Measurements from ENCODE around the gene SLC8B1. TPM values are rescaled to one million over a fixed set of nuclear protein-coding genes. Genes with fewer than 3 reads are reported as not detected.

Gene SLC8B1
- total RNA-seq, 1 experiment from 2014 or later, result 5.9 TPM

- Histone ChIP-seq H3K4me3 (ENCODE audit: low read length) (no peak overlapping the region), H2AFZ (ENCODE audit: low read length) (no peak overlapping the region), H3K36me3 (ENCODE audit: insufficient read depth, low read length) (peaks cover 14% of the 10 kb centered on the region; the same call in 1 of the 2 replicates)
Observed at GRCh38 chr12:113271466-113271852, 63.5 kb downstream of the SLC8B1 start.

GRCh38 chr12:113270709-113271009 lies 64.2 kb downstream of the SLC8B1 start:
- Histone ChIP-seq H3K4me1 (ENCODE audit: low read length) (peaks cover 14% of the 10 kb centered on the region), H3K79me2 (ENCODE audit: low read length) (no peaks in the 10 kb centered on the region), H4K20me1 (ENCODE audit: insufficient read depth, low read depth, low read length) (no peaks in the 10 kb centered on the region), H3K27me3 (ENCODE audit: low read length) (no peaks in the 10 kb centered on the region), H3K36me3 (ENCODE audit: insufficient read depth, low read length) (peaks cover 14% of the 10 kb centered on the region; the same call in 1 of the 2 replicates), H3K9me3 (ENCODE audit: low read length) (no peaks in the 10 kb centered on the region), H3K9ac (ENCODE audit: low read length) (no peak overlapping the region), H3K9me2 (replicated peaks; ENCODE audit: insufficient read depth, low read length) (no peaks in the 10 kb centered on the region), H2AFZ (ENCODE audit: low read length) (no peak overlapping the region), H3K4me2 (ENCODE audit: low read depth, low read length, poor library complexity, severe bottlenecking) (no peak overlapping the region), H3K27ac (ENCODE audit: low read length) (no peak overlapping the region), H3K4me3 (ENCODE audit: low read length) (no peak overlapping the region)
- no peak for DNase-seq

More at GRCh38 chr12:113271466-113271852, 63.5 kb downstream of the SLC8B1 start:
- Histone ChIP-seq H3K4me1 (ENCODE audit: low read length) (peaks cover 14% of the 10 kb centered on the region), H3K9me3 (ENCODE audit: low read length) (no peaks in the 10 kb centered on the region), H3K9ac (ENCODE audit: low read length) (no peak overlapping the region), H3K27ac (ENCODE audit: low read length) (no peak overlapping the region; the same call in 1 of the 2 replicates), H4K20me1 (ENCODE audit: insufficient read depth, low read depth, low read length) (no peaks in the 10 kb centered on the region), H3K79me2 (ENCODE audit: low read length) (no peaks in the 10 kb centered on the region), H3K27me3 (ENCODE audit: low read length) (no peaks in the 10 kb centered on the region), H3K9me2 (replicated peaks; ENCODE audit: insufficient read depth, low read length) (no peaks in the 10 kb centered on the region), H3K4me2 (ENCODE audit: low read depth, low read length, poor library complexity, severe bottlenecking) (no peak overlapping the region)
- DNase-seq, result no peak

- DNase-seq, result no peak
- H4K20me1 ChIP-seq (ENCODE audit: insufficient read depth, low read depth, low read length), result no peaks in the 10 kb centered on the region
- H3K4me3 ChIP-seq (ENCODE audit: low read length), result no peak overlapping the region
- no peak overlapping the region for H3K27ac ChIP-seq (ENCODE audit: low read length)
- H3K4me1 ChIP-seq (ENCODE audit: low read length), result peaks cover 14% of the 10 kb centered on the region
- H3K9me3 ChIP-seq (ENCODE audit: low read length), result no peaks in the 10 kb centered on the region
- H3K36me3 ChIP-seq (ENCODE audit: insufficient read depth, low read length), result peaks cover 14% of the 10 kb centered on the region; the same call in 1 of the 2 replicates
- no peak overlapping the region for H3K4me2 ChIP-seq (ENCODE audit: low read depth, low read length, poor library complexity, severe bottlenecking)
- H3K27me3 ChIP-seq (ENCODE audit: low read length), result no peaks in the 10 kb centered on the region
- no peak overlapping the region for H3K9ac ChIP-seq (ENCODE audit: low read length)
- no peaks in the 10 kb centered on the region for H3K79me2 ChIP-seq (ENCODE audit: low read length)
- H3K9me2 ChIP-seq (replicated peaks; ENCODE audit: insufficient read depth, low read length), result no peaks in the 10 kb centered on the region
- H2AFZ ChIP-seq (ENCODE audit: low read length), result no peak overlapping the region
Observed at GRCh38 chr12:113269257-113269943, 65.5 kb downstream of the SLC8B1 start.

GRCh38 chr12:113268621-113269020 lies 66.3 kb downstream of the SLC8B1 start:
- no peaks in the 10 kb centered on the region for H3K79me2 ChIP-seq (ENCODE audit: low read length)
- H3K4me2 ChIP-seq (ENCODE audit: low read depth, low read length, poor library complexity, severe bottlenecking), result no peak overlapping the region
- no peaks in the 10 kb centered on the region for H3K9me3 ChIP-seq (ENCODE audit: low read length)
- DNase-seq, result no peak
- no peak overlapping the region for H3K27ac ChIP-seq (ENCODE audit: low read length)
- peaks cover 13% of the 10 kb centered on the region; the same call in 1 of the 2 replicates for H3K36me3 ChIP-seq (ENCODE audit: insufficient read depth, low read length)
- H3K9ac ChIP-seq (ENCODE audit: low read length), result no peak overlapping the region
- no peak overlapping the region for H2AFZ ChIP-seq (ENCODE audit: low read length)
- H3K4me1 ChIP-seq (ENCODE audit: low read length), result peaks cover 14% of the 10 kb centered on the region
- no peaks in the 10 kb centered on the region for H4K20me1 ChIP-seq (ENCODE audit: insufficient read depth, low read depth, low read length)
- no peaks in the 10 kb centered on the region for H3K9me2 ChIP-seq (replicated peaks; ENCODE audit: insufficient read depth, low read length)
- H3K4me3 ChIP-seq (ENCODE audit: low read length), result no peak overlapping the region
- no peaks in the 10 kb centered on the region for H3K27me3 ChIP-seq (ENCODE audit: low read length)

- Histone ChIP-seq H3K4me2 (ENCODE audit: low read depth, low read length, poor library complexity, severe bottlenecking) (no peak overlapping the region), H3K27me3 (ENCODE audit: low read length) (no peaks in the 10 kb centered on the region), H3K36me3 (ENCODE audit: insufficient read depth, low read length) (peaks cover 13% of the 10 kb centered on the region; the same call in 1 of the 2 replicates), H4K20me1 (ENCODE audit: insufficient read depth, low read depth, low read length) (no peaks in the 10 kb centered on the region), H2AFZ (ENCODE audit: low read length) (no peak overlapping the region), H3K9ac (ENCODE audit: low read length) (no peak overlapping the region), H3K9me2 (replicated peaks; ENCODE audit: insufficient read depth, low read length) (no peaks in the 10 kb centered on the region), H3K4me3 (ENCODE audit: low read length) (no peak overlapping the region), H3K9me3 (ENCODE audit: low read length) (no peaks in the 10 kb centered on the region), H3K4me1 (ENCODE audit: low read length) (peaks cover 14% of the 10 kb centered on the region), H3K79me2 (ENCODE audit: low read length) (no peaks in the 10 kb centered on the region), H3K27ac (ENCODE audit: low read length) (no peak overlapping the region)
- DNase-seq, result no peak
Observed at GRCh38 chr12:113268136-113268535, 66.8 kb downstream of the SLC8B1 start.

GRCh38 chr12:113267621-113268020 lies 67.3 kb downstream of the SLC8B1 start:
- peaks cover 14% of the 10 kb centered on the region for H3K4me1 ChIP-seq (ENCODE audit: low read length)
- no peaks in the 10 kb centered on the region for H3K9me2 ChIP-seq (replicated peaks; ENCODE audit: insufficient read depth, low read length)
- no peak for DNase-seq
- H3K4me3 ChIP-seq (ENCODE audit: low read length), result no peak overlapping the region
- H3K36me3 ChIP-seq (ENCODE audit: insufficient read depth, low read length), result peaks cover 16% of the 10 kb centered on the region; the same call in 1 of the 2 replicates
- H3K9ac ChIP-seq (ENCODE audit: low read length), result no peak overlapping the region
- H3K27ac ChIP-seq (ENCODE audit: low read length), result no peak overlapping the region
- no peaks in the 10 kb centered on the region for H3K9me3 ChIP-seq (ENCODE audit: low read length)
- no peak overlapping the region for H2AFZ ChIP-seq (ENCODE audit: low read length)
- H4K20me1 ChIP-seq (ENCODE audit: insufficient read depth, low read depth, low read length), result no peaks in the 10 kb centered on the region
- H3K27me3 ChIP-seq (ENCODE audit: low read length), result no peaks in the 10 kb centered on the region
- no peak overlapping the region for H3K4me2 ChIP-seq (ENCODE audit: low read depth, low read length, poor library complexity, severe bottlenecking)
- no peaks in the 10 kb centered on the region for H3K79me2 ChIP-seq (ENCODE audit: low read length)

GRCh38 chr12:113266106-113266895 lies 68.6 kb downstream of the SLC8B1 start:
- H3K36me3 ChIP-seq (ENCODE audit: insufficient read depth, low read length), result peaks cover 22% of the 10 kb centered on the region; the same call in 1 of the 2 replicates
- no peaks in the 10 kb centered on the region for H3K9me3 ChIP-seq (ENCODE audit: low read length)

GRCh38 chr12:113263431-113263963 lies 71.4 kb downstream of the SLC8B1 start:
- H3K4me3 ChIP-seq (ENCODE audit: low read length), result no peak overlapping the region
- no peak overlapping the region for H2AFZ ChIP-seq (ENCODE audit: low read length)
- H3K27me3 ChIP-seq (ENCODE audit: low read length), result no peaks in the 10 kb centered on the region
- peaks cover 20% of the 10 kb centered on the region; the same call in 1 of the 2 replicates for H3K36me3 ChIP-seq (ENCODE audit: insufficient read depth, low read length)
- DNase-seq, result no peak
- no peak overlapping the region for H3K27ac ChIP-seq (ENCODE audit: low read length)
- H3K4me1 ChIP-seq (ENCODE audit: low read length), result peaks cover 27% of the 10 kb centered on the region
- no peaks in the 10 kb centered on the region for H3K79me2 ChIP-seq (ENCODE audit: low read length)
- no peak overlapping the region for H3K4me2 ChIP-seq (ENCODE audit: low read depth, low read length, poor library complexity, severe bottlenecking)
- H4K20me1 ChIP-seq (ENCODE audit: insufficient read depth, low read depth, low read length), result no peaks in the 10 kb centered on the region
- H3K9me3 ChIP-seq (ENCODE audit: low read length), result no peaks in the 10 kb centered on the region
- H3K9me2 ChIP-seq (replicated peaks; ENCODE audit: insufficient read depth, low read length), result no peaks in the 10 kb centered on the region
- no peak overlapping the region for H3K9ac ChIP-seq (ENCODE audit: low read length)

More at GRCh38 chr12:113266106-113266895, 68.6 kb downstream of the SLC8B1 start:
- Histone ChIP-seq H4K20me1 (ENCODE audit: insufficient read depth, low read depth, low read length) (no peaks in the 10 kb centered on the region), H3K9me2 (replicated peaks; ENCODE audit: insufficient read depth, low read length) (no peaks in the 10 kb centered on the region), H3K4me2 (ENCODE audit: low read depth, low read length, poor library complexity, severe bottlenecking) (no peak overlapping the region), H3K4me3 (ENCODE audit: low read length) (no peak overlapping the region), H3K27me3 (ENCODE audit: low read length) (no peaks in the 10 kb centered on the region), H3K9ac (ENCODE audit: low read length) (no peak overlapping the region), H3K27ac (ENCODE audit: low read length) (no peak overlapping the region), H2AFZ (ENCODE audit: low read length) (no peak overlapping the region), H3K4me1 (ENCODE audit: low read length) (peaks cover 16% of the 10 kb centered on the region), H3K79me2 (ENCODE audit: low read length) (no peaks in the 10 kb centered on the region)
- no peak for DNase-seq

Measured in Karpas-422 (cell line).